Activated CD4-positive, alpha-beta T cell treated with anti-CD3 and anti-CD28 coated beads, Interleukin-2, amount 10 ng/mL, durations not matched to agents 7 days and 5 days (primary cell): ENCODE data around the gene NFKBIZ. TPM values are rescaled to one million over a fixed set of nuclear protein-coding genes. Genes with fewer than 3 reads are reported as not detected.

ENCODE experiments used
- CTCF ChIA-PET: fragments of 350-600 bp; sonication (Branson Sonifier 250); formaldehyde crosslinking; loops from one replicate; lab custom pipeline; 2021; ENCODE audit warnings: antibody characterized with exemption; lab: Charles Lee
- POLR2A ChIA-PET: fragments of 350-600 bp; sonication (Branson Sonifier 250); formaldehyde crosslinking; loops from one replicate; lab custom pipeline; 2021; ENCODE audit warnings: antibody characterized with exemption; lab: Charles Lee
- DNase-seq: peaks from one replicate; pipeline ENCODE4 v3.0.0-alpha.2; 2020
- H3K27ac Mint-ChIP-seq: one replicate; pipeline ENCODE4 v1.8.0; 2021; ENCODE audit warnings: mild to moderate bottlenecking, moderate library complexity, mixed read lengths
- H3K27me3 Mint-ChIP-seq: one replicate; pipeline ENCODE4 v1.8.0; 2021; ENCODE audit warnings: mixed read lengths
- H3K36me3 Mint-ChIP-seq: one replicate; pipeline ENCODE4 v1.8.0; 2021; ENCODE audit warnings: low read depth, mixed read lengths
- H3K4me1 Mint-ChIP-seq: one replicate; pipeline ENCODE4 v1.8.0; 2021; ENCODE audit warnings: mixed read lengths
- H3K4me3 Mint-ChIP-seq: one replicate; pipeline ENCODE4 v1.8.0; 2021; ENCODE audit warnings: mild to moderate bottlenecking, moderate library complexity, mixed read lengths
- H3K9me3 Mint-ChIP-seq: one replicate; pipeline ENCODE4 v1.8.0; 2021; ENCODE audit warnings: mixed read lengths
- total RNA-seq, 2 experiments: library from RNA; stranded (reverse); gene quantifications; one replicate each; pipeline ENCODE4 v1.2.3, GENCODE V29; 2021

NFKBIZ gene, protein sequence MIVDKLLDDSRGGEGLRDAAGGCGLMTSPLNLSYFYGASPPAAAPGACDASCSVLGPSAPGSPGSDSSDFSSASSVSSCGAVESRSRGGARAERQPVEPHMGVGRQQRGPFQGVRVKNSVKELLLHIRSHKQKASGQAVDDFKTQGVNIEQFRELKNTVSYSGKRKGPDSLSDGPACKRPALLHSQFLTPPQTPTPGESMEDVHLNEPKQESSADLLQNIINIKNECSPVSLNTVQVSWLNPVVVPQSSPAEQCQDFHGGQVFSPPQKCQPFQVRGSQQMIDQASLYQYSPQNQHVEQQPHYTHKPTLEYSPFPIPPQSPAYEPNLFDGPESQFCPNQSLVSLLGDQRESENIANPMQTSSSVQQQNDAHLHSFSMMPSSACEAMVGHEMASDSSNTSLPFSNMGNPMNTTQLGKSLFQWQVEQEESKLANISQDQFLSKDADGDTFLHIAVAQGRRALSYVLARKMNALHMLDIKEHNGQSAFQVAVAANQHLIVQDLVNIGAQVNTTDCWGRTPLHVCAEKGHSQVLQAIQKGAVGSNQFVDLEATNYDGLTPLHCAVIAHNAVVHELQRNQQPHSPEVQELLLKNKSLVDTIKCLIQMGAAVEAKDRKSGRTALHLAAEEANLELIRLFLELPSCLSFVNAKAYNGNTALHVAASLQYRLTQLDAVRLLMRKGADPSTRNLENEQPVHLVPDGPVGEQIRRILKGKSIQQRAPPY
- 10 to 100 TPM; 33.7 to 37.7 TPM for total RNA-seq

DNA sequence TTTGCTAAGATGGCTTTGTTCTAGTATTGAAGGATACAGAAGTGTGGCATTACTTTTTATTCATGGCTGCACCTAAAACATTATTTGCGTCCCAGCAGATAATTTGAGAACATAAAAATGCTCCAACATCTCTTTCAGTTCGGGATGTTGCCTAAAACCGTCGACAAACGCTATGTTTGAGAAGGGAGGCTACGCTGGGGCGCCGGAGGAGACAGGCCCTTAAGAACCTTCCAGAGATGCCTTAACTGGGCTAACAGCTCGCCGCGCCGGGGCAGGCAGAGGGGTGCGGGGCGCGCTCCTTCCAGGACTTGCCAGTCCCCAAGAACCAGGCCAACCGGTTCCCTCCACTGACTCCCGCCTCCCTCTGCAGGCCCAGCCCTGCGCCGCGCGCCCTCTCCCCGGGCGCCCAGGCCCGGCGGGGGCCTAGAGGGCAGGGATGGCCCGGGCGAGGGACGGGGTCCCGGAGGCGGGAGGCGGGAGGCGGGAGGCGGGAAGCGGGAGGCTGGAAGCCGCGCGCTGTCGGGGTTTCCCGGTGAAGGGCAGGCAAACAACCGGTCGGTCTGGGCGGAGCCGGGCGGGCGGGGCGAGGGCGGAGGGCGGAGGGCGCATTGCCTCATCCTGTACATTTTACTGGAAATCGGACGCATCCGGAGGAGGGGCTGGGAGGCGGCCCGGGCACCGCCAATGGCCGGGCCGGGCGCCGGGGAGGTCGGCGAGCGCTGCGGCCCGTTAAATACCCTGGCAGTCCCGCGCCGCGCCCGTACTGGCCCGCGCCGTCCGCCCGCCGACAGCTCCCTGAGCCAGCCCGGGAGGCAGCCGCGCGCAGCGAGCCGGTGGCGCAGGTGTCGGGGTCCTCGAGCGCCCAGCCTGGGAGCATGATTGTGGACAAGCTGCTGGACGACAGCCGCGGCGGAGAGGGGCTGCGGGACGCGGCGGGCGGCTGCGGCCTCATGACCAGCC lies at the start of gene NFKBIZ:
Gene NFKBIZ (plus strand): TSS at position 761 of the 960 bp plus-strand sequence. CDS start 115 bp downstream, at position 876.
- peaks cover 49% of the 10 kb centered on the region for H3K36me3 Mint-ChIP-seq
- ChIA-PET POLR2A (interaction anchor here (0.6 to 1.1 kb wide), 7 partner anchors 12 to 330 kb away, joined by 3 to 4 read pairs (median 3); partner anchors contain the start of genes CEP97 and NXPE3), CTCF (interaction anchor here (0.8 to 1.8 kb wide), 8 partner anchors 19 to 380 kb away, joined by 3 to 8 read pairs (median 4); no protein-coding TSS in a partner anchor)
- DNase-seq = peak; percentile 93
- H3K4me1 Mint-ChIP-seq = peaks cover 41% of the 10 kb centered on the region
- H3K9me3 Mint-ChIP-seq = peaks cover 2% of the 10 kb centered on the region
- H3K4me3 Mint-ChIP-seq = peak within 1 kb of the TSS; percentile 98
- H3K27ac Mint-ChIP-seq = peak within 1 kb of the TSS; percentile 100
- H3K27me3 Mint-ChIP-seq = no peaks in the 10 kb centered on the region

DNA sequence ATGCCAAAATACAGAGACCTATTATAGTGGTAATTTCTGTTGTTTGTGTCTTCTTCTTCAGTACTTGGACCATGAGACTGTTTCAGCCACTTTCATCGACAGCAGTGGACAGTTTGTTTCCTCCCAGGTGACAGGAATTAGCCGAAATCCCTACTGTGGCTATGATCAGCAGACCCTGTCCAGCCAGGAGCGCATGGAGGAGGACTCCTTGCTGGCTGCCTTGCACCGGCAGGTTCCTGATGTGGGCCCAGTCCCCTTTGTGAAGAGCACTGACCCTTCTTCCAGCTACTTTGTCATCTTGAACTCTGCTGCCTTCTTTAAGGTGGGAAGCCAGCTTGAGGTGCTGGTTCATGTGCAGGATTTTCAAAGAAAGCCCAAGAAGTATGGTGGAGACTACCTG lies 48.1 kb upstream of the NFKBIZ start:
- no peak overlapping the region for H3K4me3 Mint-ChIP-seq
- no peaks in the 10 kb centered on the region for H3K27me3 Mint-ChIP-seq
- H3K4me1 Mint-ChIP-seq = peaks cover 21% of the 10 kb centered on the region
- ChIA-PET CTCF (interaction anchor here (0.6 to 1.3 kb wide), 2 partner anchors 36 to 428 kb away, joined by 4 to 5 read pairs; no protein-coding TSS in a partner anchor), POLR2A (no interaction called here)
- H3K36me3 Mint-ChIP-seq = peaks cover 51% of the 10 kb centered on the region
- no peak for DNase-seq
- no peaks in the 10 kb centered on the region for H3K9me3 Mint-ChIP-seq
- no peak overlapping the region for H3K27ac Mint-ChIP-seq

DNA sequence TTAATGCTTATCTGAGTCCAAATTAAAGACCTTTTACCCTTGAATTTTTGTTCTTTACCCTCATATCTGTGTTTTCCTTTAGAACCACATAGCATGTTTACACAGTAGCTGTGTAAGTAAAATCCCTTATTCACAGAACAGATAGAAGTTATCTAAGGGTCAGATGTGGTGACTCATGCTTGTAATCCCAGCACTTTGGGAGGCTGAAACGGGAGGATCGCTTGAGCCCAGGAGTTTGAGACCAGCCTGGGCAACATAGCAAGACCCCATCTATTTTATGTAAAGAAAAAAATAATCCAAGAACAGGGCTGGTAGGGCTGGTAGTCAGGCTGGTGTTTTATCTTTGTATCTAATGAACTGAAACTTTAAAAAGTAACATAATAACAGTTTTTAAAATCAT lies 47.1 kb upstream of the NFKBIZ start:
- Mint-ChIP-seq H3K27me3 (no peaks in the 10 kb centered on the region), H3K4me3 (no peak overlapping the region), H3K27ac (no peak overlapping the region), H3K4me1 (peaks cover 11% of the 10 kb centered on the region), H3K9me3 (no peaks in the 10 kb centered on the region), H3K36me3 (peaks cover 41% of the 10 kb centered on the region)
- DNase-seq = no peak
- ChIA-PET POLR2A (no interaction called here), CTCF (interaction anchor here (0.6 to 2.5 kb wide), 12 partner anchors 8 to 428 kb away, joined by 4 to 12 read pairs (median 6); no protein-coding TSS in a partner anchor)

DNA sequence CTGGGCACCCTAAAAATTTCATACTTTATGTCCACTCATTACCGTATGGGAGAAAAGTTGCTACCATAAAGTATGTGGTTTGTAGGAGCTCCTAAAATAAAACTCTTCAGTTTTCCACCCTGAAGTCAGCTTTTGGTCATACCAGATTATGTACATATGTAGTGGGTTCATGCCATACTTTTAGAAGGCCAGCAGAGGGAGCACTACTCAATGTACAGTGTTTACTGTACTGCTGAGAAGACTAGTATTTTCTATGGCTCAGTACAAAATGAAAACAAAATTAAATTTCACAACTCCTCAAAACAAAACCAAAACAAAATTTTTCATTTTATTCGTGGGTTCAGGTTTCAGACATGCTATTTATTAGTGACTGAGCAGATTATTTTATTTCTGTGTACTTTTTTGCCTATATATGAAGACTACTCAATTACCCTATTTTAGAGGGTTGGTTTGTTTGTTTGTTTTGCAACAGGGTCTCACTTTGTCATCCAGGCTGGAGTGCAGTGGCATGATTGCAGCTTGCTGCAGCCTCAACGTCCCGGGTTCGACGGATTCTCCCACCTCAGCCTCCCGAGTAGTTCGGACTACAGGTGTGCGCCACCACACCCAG lies 46.0 kb upstream of the NFKBIZ start:
- ChIA-PET CTCF (interaction anchor here (0.6 to 2.5 kb wide), 15 partner anchors 9 to 514 kb away, joined by 3 to 12 read pairs (median 6); no protein-coding TSS in a partner anchor), POLR2A (no interaction called here)
- H3K4me1 Mint-ChIP-seq = peaks cover 18% of the 10 kb centered on the region
- no peaks in the 10 kb centered on the region for H3K27me3 Mint-ChIP-seq
- peak; percentile 83 for DNase-seq
- no peaks in the 10 kb centered on the region for H3K9me3 Mint-ChIP-seq
- no peak overlapping the region for H3K4me3 Mint-ChIP-seq
- H3K36me3 Mint-ChIP-seq = peaks cover 36% of the 10 kb centered on the region
- peak overlapping the region; percentile 66 for H3K27ac Mint-ChIP-seq

DNA sequence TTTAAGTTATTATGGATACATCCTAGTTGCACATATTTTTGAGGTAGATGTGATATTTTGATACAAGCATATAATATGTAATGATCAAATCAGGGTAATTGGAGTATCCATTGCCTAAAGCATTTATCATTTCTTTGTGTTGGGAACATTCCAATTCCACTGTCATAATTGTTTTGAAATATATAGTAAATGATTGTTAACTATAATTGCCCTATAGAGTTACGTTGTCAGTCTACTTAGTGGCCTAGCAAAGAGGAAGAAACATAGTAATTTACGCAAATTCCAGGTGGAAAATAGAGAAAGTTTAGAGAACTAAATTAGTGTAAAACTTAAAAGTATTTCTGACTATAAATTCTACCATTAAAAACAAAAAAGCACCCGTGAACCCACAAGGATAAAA lies 45.4 kb upstream of the NFKBIZ start:
- H3K27me3 Mint-ChIP-seq = no peaks in the 10 kb centered on the region
- DNase-seq = no peak
- POLR2A ChIA-PET = no interaction called here
- H3K9me3 Mint-ChIP-seq = no peaks in the 10 kb centered on the region
- H3K4me1 Mint-ChIP-seq = peaks cover 23% of the 10 kb centered on the region
- no peak overlapping the region for H3K4me3 Mint-ChIP-seq
- CTCF ChIA-PET = interaction anchor here (1.4 to 2.5 kb wide), 5 partner anchors 17 to 426 kb away, joined by 4 to 12 read pairs (median 11); no protein-coding TSS in a partner anchor
- H3K36me3 Mint-ChIP-seq = peaks cover 36% of the 10 kb centered on the region
- H3K27ac Mint-ChIP-seq = peak overlapping the region; percentile 66

DNA sequence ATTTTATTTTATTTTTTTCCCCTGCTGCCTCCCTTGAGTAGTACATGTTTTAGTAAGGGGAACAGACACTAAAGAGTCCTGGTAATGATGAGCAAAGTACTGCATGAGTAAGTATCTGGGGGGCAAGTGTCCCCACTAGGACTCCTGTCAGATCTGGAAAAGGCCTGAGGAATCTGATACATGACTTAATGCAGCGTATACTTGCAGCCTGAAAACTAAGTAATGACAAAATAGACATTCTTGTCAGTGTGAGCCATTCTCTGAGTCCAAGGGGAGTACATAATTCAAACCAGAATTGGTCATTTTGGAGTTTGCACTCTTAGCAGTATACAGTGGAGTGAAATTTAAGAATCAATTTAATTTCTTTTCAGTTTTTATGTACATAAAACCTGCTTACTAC lies 42.8 kb upstream of the NFKBIZ start:
- no peak overlapping the region for H3K4me3 Mint-ChIP-seq
- CTCF ChIA-PET = interaction anchor here (0.9 to 2.3 kb wide), 2 partner anchors 419 to 423 kb away, joined by 3 to 11 read pairs; no protein-coding TSS in a partner anchor

DNA sequence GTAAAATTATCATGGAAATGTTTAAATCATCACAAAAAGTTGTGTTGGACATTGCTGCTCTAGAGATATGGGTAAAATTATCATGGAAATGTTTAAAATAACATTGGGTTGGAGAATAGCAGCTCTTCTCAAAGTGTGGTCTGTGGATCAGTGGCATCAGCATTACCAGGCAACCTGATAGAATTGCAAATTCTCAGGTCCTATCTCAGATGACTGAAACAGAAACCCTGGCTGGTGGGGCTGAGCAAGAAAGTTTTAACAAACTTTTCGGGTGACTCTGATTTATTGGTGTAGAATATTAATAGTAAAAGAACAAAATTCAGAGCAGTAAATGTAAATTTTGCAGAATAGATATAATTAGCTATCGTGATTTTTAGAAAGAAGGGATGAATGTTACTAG lies 41.4 kb upstream of the NFKBIZ start:
- CTCF ChIA-PET = interaction anchor here (0.6 to 1.4 kb wide), 5 partner anchors 17 to 421 kb away, joined by 3 to 4 read pairs (median 3); no protein-coding TSS in a partner anchor
- H3K36me3 Mint-ChIP-seq = peaks cover 31% of the 10 kb centered on the region
- peaks cover 50% of the 10 kb centered on the region for H3K4me1 Mint-ChIP-seq
- no peak overlapping the region for H3K27ac Mint-ChIP-seq
- no peak overlapping the region for H3K4me3 Mint-ChIP-seq
- H3K9me3 Mint-ChIP-seq = no peaks in the 10 kb centered on the region
- POLR2A ChIA-PET = no interaction called here
- H3K27me3 Mint-ChIP-seq = no peaks in the 10 kb centered on the region
- DNase-seq = no peak

More for the DNA sequence above, 42.8 kb upstream of the NFKBIZ start:
- no peaks in the 10 kb centered on the region for H3K27me3 Mint-ChIP-seq
- POLR2A ChIA-PET = no interaction called here
- H3K4me1 Mint-ChIP-seq = peaks cover 46% of the 10 kb centered on the region
- DNase-seq = no peak
- H3K9me3 Mint-ChIP-seq = no peaks in the 10 kb centered on the region
- H3K27ac Mint-ChIP-seq = no peak overlapping the region
- H3K36me3 Mint-ChIP-seq = peaks cover 34% of the 10 kb centered on the region

DNA sequence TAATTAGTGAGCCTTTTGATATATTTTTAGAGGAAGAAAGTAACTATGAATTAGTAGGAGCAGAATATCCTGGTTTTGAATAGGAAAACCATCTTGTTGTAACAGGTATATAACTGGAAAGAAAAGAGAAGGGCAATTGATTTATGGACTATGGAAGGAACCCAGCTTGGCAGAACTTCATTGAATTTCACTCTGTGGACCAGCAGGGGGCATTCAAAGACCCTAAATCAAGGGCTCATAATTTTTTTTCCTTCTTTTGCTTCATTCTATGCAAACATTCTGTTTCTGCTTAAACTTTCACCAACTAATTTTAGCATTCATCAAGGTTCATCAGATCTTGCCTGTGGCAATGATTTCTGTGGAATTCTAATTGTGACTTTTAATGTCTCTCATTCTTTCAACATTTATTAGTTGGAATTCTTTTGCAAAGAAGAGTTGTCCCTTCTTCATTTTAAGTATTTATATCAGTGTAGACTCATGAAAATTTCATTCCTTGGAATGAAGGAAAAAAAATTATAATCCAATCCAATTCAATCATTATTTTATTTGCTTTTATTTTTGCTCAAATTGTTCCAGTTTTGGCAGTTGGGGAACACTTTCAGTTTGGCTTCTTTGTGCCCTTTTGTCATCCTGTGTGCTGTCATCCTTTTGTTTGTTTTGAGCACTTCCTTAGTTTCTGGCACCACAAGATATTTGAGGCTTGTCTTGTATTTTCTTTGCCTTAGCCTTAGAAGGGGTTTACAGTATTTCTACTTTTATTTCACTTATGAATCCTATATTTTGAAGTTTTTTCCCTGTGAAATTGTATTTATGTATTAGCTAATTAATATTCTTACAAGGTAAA lies 39.9 kb upstream of the NFKBIZ start:
- DNase-seq = peak; percentile 47
- H3K9me3 Mint-ChIP-seq = no peaks in the 10 kb centered on the region
- no peaks in the 10 kb centered on the region for H3K27me3 Mint-ChIP-seq
- H3K4me3 Mint-ChIP-seq = no peak overlapping the region
- H3K36me3 Mint-ChIP-seq = peaks cover 22% of the 10 kb centered on the region
- H3K4me1 Mint-ChIP-seq = peaks cover 51% of the 10 kb centered on the region
- peak overlapping the region; percentile 22 for H3K27ac Mint-ChIP-seq
- CTCF ChIA-PET = interaction anchor here (0.7 to 1.5 kb wide), 5 partner anchors 16 to 452 kb away, joined by 3 to 5 read pairs (median 4); no protein-coding TSS in a partner anchor
- POLR2A ChIA-PET = no interaction called here

DNA sequence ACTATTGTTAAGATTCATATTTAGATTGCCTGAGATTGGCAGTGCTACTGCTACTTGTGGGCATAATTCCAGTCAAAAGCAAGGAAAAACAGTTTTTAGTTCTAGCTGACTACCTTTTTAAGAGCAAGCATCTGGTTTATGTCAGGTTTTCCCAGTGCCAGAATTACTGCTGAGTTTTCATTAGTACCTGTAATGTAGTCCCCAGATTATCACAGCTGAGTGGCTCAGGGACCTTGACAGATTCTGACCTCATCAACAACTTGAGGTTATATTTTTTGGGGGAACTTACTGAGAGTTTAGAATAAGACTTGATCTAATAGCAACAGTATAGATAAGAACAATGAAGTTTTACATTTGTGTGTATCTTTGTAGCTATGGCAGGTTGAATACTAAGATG lies 39.3 kb upstream of the NFKBIZ start:
- Mint-ChIP-seq H3K9me3 (no peaks in the 10 kb centered on the region), H3K36me3 (peaks cover 18% of the 10 kb centered on the region), H3K27ac (no peak overlapping the region), H3K27me3 (no peaks in the 10 kb centered on the region), H3K4me3 (no peak overlapping the region), H3K4me1 (peaks cover 49% of the 10 kb centered on the region)
- ChIA-PET POLR2A (no interaction called here), CTCF (interaction anchor here (0.8 to 1.5 kb wide), 3 partner anchors 413 to 452 kb away, joined by 3 to 5 read pairs (median 3); no protein-coding TSS in a partner anchor)
- DNase-seq = no peak

DNA sequence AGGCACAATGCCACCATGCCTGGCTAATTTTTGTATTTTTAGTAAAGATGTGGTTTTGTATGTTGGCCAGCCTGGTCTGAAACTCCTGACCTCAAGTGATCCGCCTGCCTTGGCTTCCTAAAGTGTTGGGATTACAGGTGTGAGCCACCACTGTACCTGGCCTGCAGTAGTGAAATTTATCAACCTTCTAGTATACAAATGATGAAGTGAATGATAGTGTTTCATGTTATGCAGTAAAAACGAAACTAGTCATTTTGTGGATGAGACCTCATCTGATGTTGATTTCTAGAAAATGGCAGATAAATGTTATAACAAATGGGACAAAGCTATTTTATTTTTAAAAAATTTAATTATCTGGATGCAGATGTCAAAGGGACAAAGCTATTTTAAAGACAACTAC lies 37.4 kb upstream of the NFKBIZ start:
- Mint-ChIP-seq H3K27me3 (no peaks in the 10 kb centered on the region), H3K4me1 (peaks cover 49% of the 10 kb centered on the region), H3K36me3 (peaks cover 16% of the 10 kb centered on the region), H3K9me3 (no peaks in the 10 kb centered on the region), H3K27ac (no peak overlapping the region), H3K4me3 (no peak overlapping the region)
- CTCF ChIA-PET = interaction anchor here (1.1 to 1.7 kb wide), 5 partner anchors 9 to 417 kb away, joined by 4 to 6 read pairs (median 5); no protein-coding TSS in a partner anchor
- no peak for DNase-seq
- POLR2A ChIA-PET = no interaction called here
